Loucy (cell line): ENCODE data around the gene MEIOSIN.

Source experiments
- H2AFZ ChIP-seq: fragments of 200-600 bp; sonication (generic); 2 replicates; pipeline ENCODE4 v1.6.0; 2016; ENCODE audit warnings: antibody characterized with exemption, mild to moderate bottlenecking, low read length, moderate library complexity
- H3F3A ChIP-seq: fragments of 200-600 bp; 2 replicates; pipeline ENCODE4 v1.6.0; 2016; ENCODE audit warnings: antibody characterized with exemption, low read depth, mild to moderate bottlenecking
- H3K27me3 ChIP-seq: fragments of 200-600 bp; sonication (generic); 2 replicates; pipeline ENCODE4 v1.6.1; 2014; ENCODE audit warnings: low read length, mild to moderate bottlenecking; ENCODE audit not compliant: insufficient read depth, poor library complexity, severe bottlenecking
- H3K36me3 ChIP-seq: fragments of 200-600 bp; sonication (generic); 2 replicates; pipeline ENCODE4 v1.6.1; 2016; ENCODE audit warnings: low read length; ENCODE audit not compliant: insufficient read depth
- H3K4me1 ChIP-seq: fragments of 200-600 bp; sonication (generic); 2 replicates; pipeline ENCODE4 v1.5.1; 2014; ENCODE audit warnings: low read length, mild to moderate bottlenecking; ENCODE audit not compliant: insufficient read depth, poor library complexity, severe bottlenecking
- H3K4me2 ChIP-seq: fragments of 200-600 bp; sonication (generic); 2 replicates; pipeline ENCODE4 v1.6.0; 2014; ENCODE audit warnings: antibody characterized with exemption, low read length, low read depth, mild to moderate bottlenecking; ENCODE audit not compliant: poor library complexity, severe bottlenecking
- H3K4me3 ChIP-seq: fragments of 200-600 bp; sonication (generic); 2 replicates; pipeline ENCODE4 v1.5.1; 2014; ENCODE audit warnings: low read length, mild to moderate bottlenecking, mixed read lengths; ENCODE audit not compliant: poor library complexity, severe bottlenecking
- H3K79me2 ChIP-seq: fragments of 200-600 bp; sonication (generic); 2 replicates; pipeline ENCODE4 v1.6.1; 2014; ENCODE audit warnings: low read length; ENCODE audit not compliant: insufficient read depth
- H3K9ac ChIP-seq: fragments of 200-600 bp; sonication (generic); 2 replicates; pipeline ENCODE4 v1.6.0; 2014; ENCODE audit warnings: mild to moderate bottlenecking, low read depth, low read length, moderate library complexity; ENCODE audit not compliant: poor library complexity, severe bottlenecking
- H3K9me2 ChIP-seq: fragments of 200-600 bp; sonication (generic); replicated peaks from 2 replicates; pipeline ENCODE4 v1.6.1; 2016; ENCODE audit warnings: low read depth, low read length, mixed read lengths
- H3K9me3 ChIP-seq: fragments of 200-600 bp; sonication (generic); 2 replicates; pipeline ENCODE4 v1.6.1; 2014; ENCODE audit warnings: mild to moderate bottlenecking, antibody characterized with exemption, low read length, low read depth; ENCODE audit not compliant: insufficient read depth
- H4K20me1 ChIP-seq: fragments of 200-600 bp; sonication (generic); 2 replicates; pipeline ENCODE4 v1.6.0; 2014; ENCODE audit warnings: antibody characterized with exemption, low read length, mild to moderate bottlenecking; ENCODE audit not compliant: insufficient read depth, poor library complexity, severe bottlenecking
- CTCF ChIP-seq: fragments of 200-600 bp; sonication (generic); conservative IDR thresholded peaks from 2 replicates; pipeline ENCODE4 v1.5.1; 2014; ENCODE audit warnings: mild to moderate bottlenecking, antibody characterized with exemption, low read length
- EZH2phosphoT487 ChIP-seq: fragments of 200-600 bp; IDR thresholded peaks from 2 replicates; pipeline ENCODE4 v1.6.1; 2018; ENCODE audit warnings: antibody characterized with exemption, mild to moderate bottlenecking, moderate library complexity, borderline replicate concordance

MEIOSIN gene

GRCh38 chr19:45779231-45780145 is 46.2 kb downstream of the MEIOSIN start:
- Histone ChIP-seq H3K79me2 (no peaks in the 10 kb centered on the region), H3K4me3 (no peak overlapping the region), H3K4me1 (no peaks in the 10 kb centered on the region), H3K9me2 (no peaks in the 10 kb centered on the region), H3K9me3 (no peaks in the 10 kb centered on the region), H3F3A (no peaks in the 10 kb centered on the region), H3K27me3 (no peaks in the 10 kb centered on the region), H4K20me1 (peaks cover 12% of the 10 kb centered on the region), H2AFZ (no peak overlapping the region), H3K4me2 (peak overlapping the region; percentile 38), H3K9ac (no peak overlapping the region), H3K36me3 (no peaks in the 10 kb centered on the region)
- TF ChIP-seq EZH2phosphoT487 (no peak), CTCF (peak; percentile 63)

- peaks cover 12% of the 10 kb centered on the region for H4K20me1 ChIP-seq
- H3K4me2 ChIP-seq = no peak overlapping the region
Observed at GRCh38 chr19:45780146-45780447, 46.9 kb downstream of the MEIOSIN start.

GRCh38 chr19:45780448-45781213 is 47.4 kb downstream of the MEIOSIN start:
- H4K20me1 ChIP-seq = peaks cover 16% of the 10 kb centered on the region
- TF ChIP-seq EZH2phosphoT487 (no peak), CTCF (no peak)
- H3K9me2 ChIP-seq = no peaks in the 10 kb centered on the region
- no peaks in the 10 kb centered on the region for H3K27me3 ChIP-seq
- H3K4me1 ChIP-seq = no peaks in the 10 kb centered on the region
- H3F3A ChIP-seq = no peaks in the 10 kb centered on the region
- H3K9me3 ChIP-seq = no peaks in the 10 kb centered on the region
- H3K36me3 ChIP-seq = no peaks in the 10 kb centered on the region
- H3K4me2 ChIP-seq = no peak overlapping the region
- no peak overlapping the region for H2AFZ ChIP-seq
- H3K79me2 ChIP-seq = no peaks in the 10 kb centered on the region
- H3K4me3 ChIP-seq = no peak overlapping the region
- H3K9ac ChIP-seq = no peak overlapping the region

More at GRCh38 chr19:45780146-45780447, 46.9 kb downstream of the MEIOSIN start:
- Histone ChIP-seq H3K9me2 (no peaks in the 10 kb centered on the region), H3K9me3 (no peaks in the 10 kb centered on the region), H3K9ac (no peak overlapping the region), H3K79me2 (no peaks in the 10 kb centered on the region), H3K4me1 (no peaks in the 10 kb centered on the region), H3K36me3 (no peaks in the 10 kb centered on the region), H2AFZ (no peak overlapping the region), H3K27me3 (no peaks in the 10 kb centered on the region), H3F3A (no peaks in the 10 kb centered on the region), H3K4me3 (no peak overlapping the region)
- TF ChIP-seq EZH2phosphoT487 (no peak), CTCF (no peak)
